AG04450 (cell line): ENCODE results near the gene ATG16L1. TPM values are rescaled to one million over a fixed set of nuclear protein-coding genes. Genes with fewer than 3 reads are reported as not detected.

Experiments used
- CTCF ChIA-PET: fragments of 300-600, 350-600 bp; formaldehyde crosslinking; extraction: SDS; loops from one replicate; lab custom pipeline; 2022; ENCODE audit warnings: antibody characterized with exemption, inconsistent platforms; lab: Charles Lee
- POLR2A ChIA-PET: fragments of 350-600 bp; formaldehyde crosslinking; extraction: SDS; loops from one replicate; lab custom pipeline; 2021; ENCODE audit warnings: antibody characterized with exemption, inconsistent platforms; lab: Yijun Ruan, JAX
- DNase-seq: peaks from one replicate; pipeline ENCODE4 v3.0.0-alpha.2; 2011; ENCODE audit warnings: low read depth, low spot score
- H3K27ac ChIP-seq: one replicate; pipeline ENCODE4 v1.5.1; 2012; ENCODE audit warnings: low read depth, low read length, control low read depth
- H3K27me3 ChIP-seq: one replicate; pipeline ENCODE4 v1.6.0; 2012; ENCODE audit warnings: low read length; ENCODE audit not compliant: control insufficient read depth, insufficient read depth
- H3K4me3 ChIP-seq: 2 replicates; pipeline ENCODE4 v1.5.1; 2011; ENCODE audit warnings: mild to moderate bottlenecking, low read depth, low read length, control low read depth
- H3K9me3 ChIP-seq: 2 replicates; pipeline ENCODE4 v1.5.1; 2012; ENCODE audit warnings: low read length; ENCODE audit not compliant: control insufficient read depth, insufficient read depth
- CTCF ChIP-seq: IDR thresholded peaks from 2 replicates; pipeline ENCODE4 v1.5.1; 2011; ENCODE audit warnings: low read depth, low read length, control low read depth, inconsistent platforms
- polyA plus RNA-seq: library from polyadenylated mRNA; depleted of rRNA; stranded (reverse); fragments of >200 nt; gene quantifications from 2 replicates; pipeline ENCODE4 v1.2.3, GENCODE V29; 2011

ATG16L1 gene
- polyA plus RNA-seq, 1 experiment = 32.8 TPM

GRCh38 chr2:233233618-233234230 lies 17.7 kb upstream of the ATG16L1 start:
- Histone ChIP-seq H3K9me3 (no peaks in the 10 kb centered on the region), H3K27ac (no peak overlapping the region), H3K27me3 (peaks cover 7% of the 10 kb centered on the region), H3K4me3 (no peak overlapping the region)
- TF ChIP-seq CTCF = no peak
- CTCF ChIA-PET = interaction anchor here (0.7 kb wide), 1 partner anchor 639 kb away, joined by 7 read pairs; no protein-coding TSS in a partner anchor
- no peak for DNase-seq
- POLR2A ChIA-PET = no interaction called here

GRCh38 chr2:233234264-233234663 lies 17.2 kb upstream of the ATG16L1 start:
- Histone ChIP-seq H3K27ac (no peak overlapping the region), H3K9me3 (no peaks in the 10 kb centered on the region), H3K4me3 (no peak overlapping the region), H3K27me3 (peaks cover 7% of the 10 kb centered on the region)
- no peak for DNase-seq
- ChIA-PET POLR2A (no interaction called here), CTCF (no interaction called here)
- no peak for TF ChIP-seq CTCF

- Histone ChIP-seq H3K4me3 (no peak overlapping the region), H3K9me3 (no peaks in the 10 kb centered on the region), H3K27me3 (peaks cover 7% of the 10 kb centered on the region), H3K27ac (no peak overlapping the region)
- ChIA-PET CTCF (no interaction called here), POLR2A (no interaction called here)
- TF ChIP-seq CTCF = no peak
- no peak for DNase-seq
Measured at GRCh38 chr2:233234996-233235395, 16.5 kb upstream of the ATG16L1 start.

GRCh38 chr2:233235977-233236376 lies 15.5 kb upstream of the ATG16L1 start:
- ChIA-PET POLR2A (no interaction called here), CTCF (no interaction called here)
- DNase-seq = no peak
- Histone ChIP-seq H3K9me3 (no peaks in the 10 kb centered on the region), H3K27me3 (peaks cover 6% of the 10 kb centered on the region), H3K27ac (no peak overlapping the region), H3K4me3 (no peak overlapping the region)
- TF ChIP-seq CTCF = no peak

GRCh38 chr2:233236820-233237589 lies 14.5 kb upstream of the ATG16L1 start:
- Histone ChIP-seq H3K27me3 (peaks cover 3% of the 10 kb centered on the region), H3K9me3 (no peaks in the 10 kb centered on the region), H3K27ac (no peak overlapping the region), H3K4me3 (no peak overlapping the region)
- DNase-seq = no peak
- ChIA-PET CTCF (interaction anchor here (0.9 kb wide), 1 partner anchor 14 kb away, joined by 3 read pairs; the partner anchor contains the start of gene ATG16L1), POLR2A (no interaction called here)
- no peak for TF ChIP-seq CTCF
